ENCODE results near the gene RNF157.

DNA sequence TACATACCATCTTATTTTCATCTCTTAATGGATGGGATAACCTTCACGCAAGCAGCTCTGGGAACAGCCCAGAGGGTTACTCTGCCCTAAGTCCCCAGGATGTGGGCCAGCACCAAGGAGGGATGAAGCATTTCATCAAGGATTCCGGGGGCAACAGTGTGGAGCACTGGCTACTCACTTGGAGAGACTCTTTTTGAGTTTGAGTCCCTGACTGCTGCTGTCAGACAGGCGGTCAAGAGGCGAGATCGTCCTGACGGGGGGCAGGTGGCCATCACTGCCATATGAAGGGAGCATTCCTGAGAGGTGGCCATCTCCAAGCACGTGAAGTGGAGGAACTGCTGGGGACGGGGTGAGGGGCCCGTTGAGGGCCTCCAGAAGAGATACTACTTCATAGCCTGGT lies 81.1 kb downstream of the RNF157 start:
- TF ChIP-seq RCOR1 (IDR thresholded peaks at IDR 0.05; ENCODE audit: insufficient replicate concordance, low read length), result no peak
- TF ChIP-seq, protein P1, sequence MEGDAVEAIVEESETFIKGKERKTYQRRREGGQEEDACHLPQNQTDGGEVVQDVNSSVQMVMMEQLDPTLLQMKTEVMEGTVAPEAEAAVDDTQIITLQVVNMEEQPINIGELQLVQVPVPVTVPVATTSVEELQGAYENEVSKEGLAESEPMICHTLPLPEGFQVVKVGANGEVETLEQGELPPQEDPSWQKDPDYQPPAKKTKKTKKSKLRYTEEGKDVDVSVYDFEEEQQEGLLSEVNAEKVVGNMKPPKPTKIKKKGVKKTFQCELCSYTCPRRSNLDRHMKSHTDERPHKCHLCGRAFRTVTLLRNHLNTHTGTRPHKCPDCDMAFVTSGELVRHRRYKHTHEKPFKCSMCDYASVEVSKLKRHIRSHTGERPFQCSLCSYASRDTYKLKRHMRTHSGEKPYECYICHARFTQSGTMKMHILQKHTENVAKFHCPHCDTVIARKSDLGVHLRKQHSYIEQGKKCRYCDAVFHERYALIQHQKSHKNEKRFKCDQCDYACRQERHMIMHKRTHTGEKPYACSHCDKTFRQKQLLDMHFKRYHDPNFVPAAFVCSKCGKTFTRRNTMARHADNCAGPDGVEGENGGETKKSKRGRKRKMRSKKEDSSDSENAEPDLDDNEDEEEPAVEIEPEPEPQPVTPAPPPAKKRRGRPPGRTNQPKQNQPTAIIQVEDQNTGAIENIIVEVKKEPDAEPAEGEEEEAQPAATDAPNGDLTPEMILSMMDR (conservative IDR thresholded peaks at IDR 0.05; ENCODE audit: low read depth, low read length), result no peak
- TF ChIP-seq RFX5 (IDR thresholded peaks at IDR 0.05; ENCODE audit: low read depth, low read length), result no peak
- TF ChIP-seq, protein P2, sequence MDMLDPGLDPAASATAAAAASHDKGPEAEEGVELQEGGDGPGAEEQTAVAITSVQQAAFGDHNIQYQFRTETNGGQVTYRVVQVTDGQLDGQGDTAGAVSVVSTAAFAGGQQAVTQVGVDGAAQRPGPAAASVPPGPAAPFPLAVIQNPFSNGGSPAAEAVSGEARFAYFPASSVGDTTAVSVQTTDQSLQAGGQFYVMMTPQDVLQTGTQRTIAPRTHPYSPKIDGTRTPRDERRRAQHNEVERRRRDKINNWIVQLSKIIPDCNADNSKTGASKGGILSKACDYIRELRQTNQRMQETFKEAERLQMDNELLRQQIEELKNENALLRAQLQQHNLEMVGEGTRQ (IDR thresholded peaks at IDR 0.05; ENCODE audit: low read depth, low read length), result no peak
- TF ChIP-seq POLR2A (IDR thresholded peaks at IDR 0.05; ENCODE audit: low read depth, low read length), result no peak
- TF ChIP-seq CEBPB (IDR thresholded peaks at IDR 0.05; ENCODE audit: low read depth, low read length), result no peak
- TF ChIP-seq, protein P3, sequence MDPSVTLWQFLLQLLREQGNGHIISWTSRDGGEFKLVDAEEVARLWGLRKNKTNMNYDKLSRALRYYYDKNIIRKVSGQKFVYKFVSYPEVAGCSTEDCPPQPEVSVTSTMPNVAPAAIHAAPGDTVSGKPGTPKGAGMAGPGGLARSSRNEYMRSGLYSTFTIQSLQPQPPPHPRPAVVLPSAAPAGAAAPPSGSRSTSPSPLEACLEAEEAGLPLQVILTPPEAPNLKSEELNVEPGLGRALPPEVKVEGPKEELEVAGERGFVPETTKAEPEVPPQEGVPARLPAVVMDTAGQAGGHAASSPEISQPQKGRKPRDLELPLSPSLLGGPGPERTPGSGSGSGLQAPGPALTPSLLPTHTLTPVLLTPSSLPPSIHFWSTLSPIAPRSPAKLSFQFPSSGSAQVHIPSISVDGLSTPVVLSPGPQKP (IDR thresholded peaks at IDR 0.05; ENCODE audit: borderline replicate concordance, low read depth, low read length), result no peak
- no peak for TF ChIP-seq CHD1 (IDR thresholded peaks at IDR 0.05; ENCODE audit: low read depth, low read length)
- TF ChIP-seq RAD21 (IDR thresholded peaks at IDR 0.05; ENCODE audit: low read length), result no peak

All from IMR-90 (cell line).